ENCODE data around the gene CBLB.

CBLB gene

GRCh38 chr3:105788593-105788992 lies 80.2 kb downstream of the CBLB start:
- DNase-seq, result no peak
- no peaks in the 10 kb centered on the region for H3K27me3 ChIP-seq (ENCODE audit: insufficient read depth, low read depth, severe bottlenecking)
- no peak overlapping the region for H3K27ac ChIP-seq
- no peaks in the 10 kb centered on the region for H3K36me3 ChIP-seq
- TF ChIP-seq CTCF (IDR thresholded peaks at IDR 0.05; ENCODE audit: low read depth, low read length), result no peak
- no peaks in the 10 kb centered on the region for H3K9me3 ChIP-seq (ENCODE audit: severe bottlenecking)
- no peak overlapping the region for H3K4me3 ChIP-seq (ENCODE audit: low read depth, low read length)

GRCh38 chr3:105787453-105787852 lies 81.4 kb downstream of the CBLB start:
- DNase-seq, result no peak
- H3K27me3 ChIP-seq (ENCODE audit: insufficient read depth, low read depth, severe bottlenecking), result no peaks in the 10 kb centered on the region
- no peak overlapping the region for H3K4me3 ChIP-seq (ENCODE audit: low read depth, low read length)
- H3K36me3 ChIP-seq, result no peaks in the 10 kb centered on the region
- H3K27ac ChIP-seq, result no peak overlapping the region
- no peak for TF ChIP-seq CTCF (IDR thresholded peaks at IDR 0.05; ENCODE audit: low read depth, low read length)
- no peaks in the 10 kb centered on the region for H3K9me3 ChIP-seq (ENCODE audit: severe bottlenecking)

GRCh38 chr3:105786990-105787389 lies 81.8 kb downstream of the CBLB start:
- H3K4me3 ChIP-seq (ENCODE audit: low read depth, low read length), result no peak overlapping the region
- no peaks in the 10 kb centered on the region for H3K9me3 ChIP-seq (ENCODE audit: severe bottlenecking)
- no peak for TF ChIP-seq CTCF (IDR thresholded peaks at IDR 0.05; ENCODE audit: low read depth, low read length)
- no peak for DNase-seq
- H3K27me3 ChIP-seq (ENCODE audit: insufficient read depth, low read depth, severe bottlenecking), result no peaks in the 10 kb centered on the region
- H3K36me3 ChIP-seq, result no peaks in the 10 kb centered on the region
- no peak overlapping the region for H3K27ac ChIP-seq

- H3K9me3 ChIP-seq (ENCODE audit: severe bottlenecking), result no peaks in the 10 kb centered on the region
- no peak overlapping the region for H3K4me3 ChIP-seq (ENCODE audit: low read depth, low read length)
- H3K27me3 ChIP-seq (ENCODE audit: insufficient read depth, low read depth, severe bottlenecking), result no peaks in the 10 kb centered on the region
- no peaks in the 10 kb centered on the region for H3K36me3 ChIP-seq
- H3K27ac ChIP-seq, result no peak overlapping the region
- DNase-seq, result no peak
- TF ChIP-seq CTCF (IDR thresholded peaks at IDR 0.05; ENCODE audit: low read depth, low read length), result no peak
Measured at GRCh38 chr3:105786241-105786640, 82.6 kb downstream of the CBLB start.

GRCh38 chr3:105785803-105786202 lies 83.0 kb downstream of the CBLB start:
- TF ChIP-seq CTCF (IDR thresholded peaks at IDR 0.05; ENCODE audit: low read depth, low read length), result no peak
- H3K27me3 ChIP-seq (ENCODE audit: insufficient read depth, low read depth, severe bottlenecking), result no peaks in the 10 kb centered on the region
- no peaks in the 10 kb centered on the region for H3K9me3 ChIP-seq (ENCODE audit: severe bottlenecking)
- H3K36me3 ChIP-seq, result no peaks in the 10 kb centered on the region
- H3K27ac ChIP-seq, result no peak overlapping the region
- H3K4me3 ChIP-seq (ENCODE audit: low read depth, low read length), result no peak overlapping the region
- DNase-seq, result no peak

GRCh38 chr3:105783631-105784030 lies 85.2 kb downstream of the CBLB start:
- Histone ChIP-seq H3K4me3 (ENCODE audit: low read depth, low read length) (no peak overlapping the region), H3K9me3 (ENCODE audit: severe bottlenecking) (no peaks in the 10 kb centered on the region), H3K27ac (no peak overlapping the region), H3K27me3 (ENCODE audit: insufficient read depth, low read depth, severe bottlenecking) (no peaks in the 10 kb centered on the region), H3K36me3 (no peaks in the 10 kb centered on the region)
- no peak for TF ChIP-seq CTCF (IDR thresholded peaks at IDR 0.05; ENCODE audit: low read depth, low read length)
- DNase-seq, result no peak

All from WERI-Rb-1 (cell line).